Osteoblast (primary cell): ENCODE measurements around the gene MTCL1. TPM values are rescaled to one million over a fixed set of nuclear protein-coding genes. Genes with fewer than 3 reads are reported as not detected.
A peak's percentile ranks its signal among the peaks of the same experiment; 100 is the strongest.

Experiments
- DNase-seq: peaks from one replicate; pipeline ENCODE4 v3.0.0; 2011; ENCODE audit warnings: low spot score, mixed read lengths; ENCODE audit not compliant: insufficient read length; ENCODE audit errors: missing footprints
- H2AFZ ChIP-seq: 2 replicates; pipeline ENCODE4 v1.6.0; 2011; ENCODE audit warnings: mild to moderate bottlenecking, low read length
- H3K27ac ChIP-seq: 2 replicates; pipeline ENCODE4 v1.5.1; 2011; ENCODE audit warnings: mild to moderate bottlenecking, low read depth, low read length, moderate library complexity
- H3K27me3 ChIP-seq: 2 replicates; pipeline ENCODE4 v1.6.0; 2012; ENCODE audit warnings: mild to moderate bottlenecking, control low read depth, inconsistent platforms, low read length, moderate library complexity; ENCODE audit not compliant: insufficient read depth
- H3K36me3 ChIP-seq: 2 replicates; pipeline ENCODE4 v1.5.1; 2011; ENCODE audit warnings: mild to moderate bottlenecking, low read length, control low read depth, moderate library complexity; ENCODE audit not compliant: insufficient read depth
- H3K4me1 ChIP-seq: 2 replicates; pipeline ENCODE4 v1.5.1; 2011; ENCODE audit warnings: mild to moderate bottlenecking, low read length, control low read depth, moderate library complexity; ENCODE audit not compliant: insufficient read depth
- H3K4me2 ChIP-seq: 2 replicates; pipeline ENCODE4 v1.6.0; 2011; ENCODE audit warnings: mild to moderate bottlenecking, low read length; ENCODE audit not compliant: insufficient read depth
- H3K4me3 ChIP-seq: fragments of 200-600 bp; sonication (generic); 3 replicates; pipeline ENCODE4 v1.5.1; 2012; ENCODE audit warnings: mild to moderate bottlenecking, low read length, inconsistent platforms; ENCODE audit not compliant: insufficient read depth
- H3K79me2 ChIP-seq: 2 replicates; pipeline ENCODE4 v1.6.0; 2012; ENCODE audit warnings: mild to moderate bottlenecking, low read length, control low read depth, inconsistent platforms; ENCODE audit not compliant: insufficient read depth
- H3K9me3 ChIP-seq: 2 replicates; pipeline ENCODE4 v1.5.1; 2011; ENCODE audit warnings: low read depth, low read length, control low read depth
- H4K20me1 ChIP-seq: 2 replicates; pipeline ENCODE4 v1.6.0; 2012; ENCODE audit warnings: mild to moderate bottlenecking, low read length, control low read depth; ENCODE audit not compliant: insufficient read depth
- total RNA-seq: library from RNA; depleted of rRNA; stranded (reverse); fragments of >200 nt; gene quantifications from 2 replicates; pipeline ENCODE4 v1.2.3, GENCODE V29; 2012
- TF ChIP-seq, protein P1 (sequence below): IDR thresholded peaks from 2 replicates; pipeline ENCODE4 v1.5.1; 2011; ENCODE audit warnings: mild to moderate bottlenecking, low read depth, low read length, moderate library complexity; ENCODE audit errors: extremely low read depth

The MTCL1 gene
- total RNA-seq, 1 donor: 38.0 TPM

DNA sequence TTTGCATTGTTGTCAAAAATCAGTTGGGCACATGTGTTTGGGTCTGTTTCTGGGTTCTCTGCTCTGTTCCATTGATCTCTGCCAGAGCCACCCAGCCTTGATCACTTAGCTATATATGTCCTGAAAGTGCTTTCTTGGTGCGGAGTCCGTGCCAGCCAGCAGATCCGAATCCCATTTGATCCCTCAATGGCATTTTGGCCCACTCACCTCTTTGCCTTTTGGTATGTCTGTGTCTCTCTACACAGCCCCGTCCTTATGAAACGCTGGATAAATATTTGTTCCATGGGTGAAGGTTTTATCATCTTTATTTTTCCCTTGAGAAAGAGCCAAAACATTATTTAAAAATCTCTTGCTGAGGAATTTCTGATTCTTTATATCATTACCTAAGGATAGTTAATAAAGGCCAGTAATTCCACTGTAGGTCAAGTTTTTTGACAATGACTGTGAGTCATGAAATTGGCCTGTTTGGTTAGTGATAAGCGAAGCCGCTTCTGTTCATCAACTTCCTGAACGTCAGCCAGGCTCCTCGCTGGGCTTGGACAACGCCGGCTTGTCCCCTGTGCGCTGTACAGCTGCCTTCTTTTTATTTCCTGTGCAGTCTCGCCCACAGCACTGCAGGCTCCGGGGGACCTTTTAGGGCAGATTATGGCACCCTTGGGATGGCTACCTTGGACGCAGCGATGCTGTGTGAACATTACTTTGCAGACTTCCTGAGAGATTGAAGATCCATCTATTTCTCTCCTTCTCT lies 24.9 kb downstream of the MTCL1 start:
- H3K27ac ChIP-seq: peak overlapping the region; percentile 81
- TF ChIP-seq, protein P1, sequence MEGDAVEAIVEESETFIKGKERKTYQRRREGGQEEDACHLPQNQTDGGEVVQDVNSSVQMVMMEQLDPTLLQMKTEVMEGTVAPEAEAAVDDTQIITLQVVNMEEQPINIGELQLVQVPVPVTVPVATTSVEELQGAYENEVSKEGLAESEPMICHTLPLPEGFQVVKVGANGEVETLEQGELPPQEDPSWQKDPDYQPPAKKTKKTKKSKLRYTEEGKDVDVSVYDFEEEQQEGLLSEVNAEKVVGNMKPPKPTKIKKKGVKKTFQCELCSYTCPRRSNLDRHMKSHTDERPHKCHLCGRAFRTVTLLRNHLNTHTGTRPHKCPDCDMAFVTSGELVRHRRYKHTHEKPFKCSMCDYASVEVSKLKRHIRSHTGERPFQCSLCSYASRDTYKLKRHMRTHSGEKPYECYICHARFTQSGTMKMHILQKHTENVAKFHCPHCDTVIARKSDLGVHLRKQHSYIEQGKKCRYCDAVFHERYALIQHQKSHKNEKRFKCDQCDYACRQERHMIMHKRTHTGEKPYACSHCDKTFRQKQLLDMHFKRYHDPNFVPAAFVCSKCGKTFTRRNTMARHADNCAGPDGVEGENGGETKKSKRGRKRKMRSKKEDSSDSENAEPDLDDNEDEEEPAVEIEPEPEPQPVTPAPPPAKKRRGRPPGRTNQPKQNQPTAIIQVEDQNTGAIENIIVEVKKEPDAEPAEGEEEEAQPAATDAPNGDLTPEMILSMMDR: no peak
- H3K36me3 ChIP-seq: peaks cover 15% of the 10 kb centered on the region
- peak overlapping the region; percentile 59 for H3K4me2 ChIP-seq
- H3K4me3 ChIP-seq: peak overlapping the region; percentile 47
- peaks cover 8% of the 10 kb centered on the region for H3K4me1 ChIP-seq
- H2AFZ ChIP-seq: no peak overlapping the region
- DNase-seq: peak; percentile 95
- no peaks in the 10 kb centered on the region for H3K27me3 ChIP-seq
- no peaks in the 10 kb centered on the region for H3K9me3 ChIP-seq
- peaks cover 44% of the 10 kb centered on the region for H3K79me2 ChIP-seq
- H4K20me1 ChIP-seq: no peaks in the 10 kb centered on the region

DNA sequence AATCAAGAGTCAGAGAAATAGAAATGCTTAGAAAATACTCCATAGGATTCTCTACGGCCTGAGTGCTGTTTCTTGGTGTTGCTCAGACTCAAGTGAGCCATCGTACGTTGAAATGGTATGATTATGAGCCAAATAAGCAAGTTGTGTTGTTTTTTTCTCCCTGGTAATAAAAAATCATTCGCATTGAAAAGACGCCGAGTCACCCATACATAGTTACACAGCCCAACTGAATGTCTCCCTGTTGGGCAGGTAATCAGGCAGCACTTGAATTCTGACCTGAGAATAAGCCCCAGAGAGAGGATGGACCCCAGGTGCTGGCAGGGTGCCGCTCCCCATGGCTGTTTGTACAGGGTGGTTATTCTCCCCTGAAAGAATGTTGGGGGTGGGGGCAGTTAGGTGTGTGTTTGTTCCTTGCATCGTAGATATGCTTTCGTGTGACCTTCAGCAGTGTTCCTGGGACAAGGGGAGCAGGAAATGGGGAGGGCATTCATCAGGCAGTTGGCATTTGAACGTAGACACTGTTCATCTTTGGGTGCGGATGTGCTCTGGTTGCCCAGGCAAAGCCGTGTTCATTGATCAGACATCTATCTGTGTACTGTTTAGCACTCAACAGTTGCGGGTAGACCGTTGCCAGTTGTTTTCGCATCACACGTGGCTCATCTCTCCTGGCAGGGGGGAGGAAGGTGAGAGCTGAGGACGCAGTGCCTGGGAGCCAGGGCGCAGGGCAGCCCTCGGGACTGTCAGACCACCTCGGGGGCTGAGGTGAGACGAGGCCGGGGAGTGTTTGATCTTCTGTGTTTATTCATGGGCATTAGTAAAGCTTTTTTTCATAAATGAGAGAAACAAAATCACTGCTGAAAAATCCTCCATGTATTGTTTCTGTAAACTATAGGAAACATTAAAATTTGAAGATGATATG lies 27.3 kb downstream of the MTCL1 start:
- DNase-seq: no peak
- H3K27ac ChIP-seq: no peak overlapping the region
- no peaks in the 10 kb centered on the region for H4K20me1 ChIP-seq
- H3K9me3 ChIP-seq: no peaks in the 10 kb centered on the region
- TF ChIP-seq, protein P1: no peak
- H3K79me2 ChIP-seq: peaks cover 43% of the 10 kb centered on the region
- H2AFZ ChIP-seq: no peak overlapping the region
- no peak overlapping the region for H3K4me2 ChIP-seq
- no peaks in the 10 kb centered on the region for H3K27me3 ChIP-seq
- no peak overlapping the region for H3K4me3 ChIP-seq
- peaks cover 20% of the 10 kb centered on the region for H3K36me3 ChIP-seq
- H3K4me1 ChIP-seq: peaks cover 8% of the 10 kb centered on the region

DNA sequence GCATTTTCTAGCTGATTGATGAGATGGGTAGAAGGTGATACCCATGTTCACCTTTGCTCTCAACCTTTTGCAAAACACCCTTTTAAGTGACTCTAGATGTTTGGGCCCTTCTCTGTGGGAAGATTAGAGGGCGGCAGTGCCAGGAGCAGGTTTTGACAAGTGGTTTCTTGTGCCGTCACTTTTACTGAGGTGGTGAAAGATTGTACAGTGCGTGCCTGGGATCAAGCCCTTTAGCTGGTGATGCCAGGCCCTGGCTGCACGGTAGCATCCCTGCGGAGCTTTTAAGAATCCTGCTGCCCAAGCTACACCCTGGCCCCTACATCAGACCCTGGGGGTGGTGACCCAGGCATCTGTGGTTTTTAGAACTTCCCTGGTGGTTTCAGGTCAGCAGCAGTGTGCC lies 29.1 kb downstream of the MTCL1 start:
- Histone ChIP-seq H3K27me3 (no peaks in the 10 kb centered on the region), H3K79me2 (peaks cover 50% of the 10 kb centered on the region), H3K4me3 (no peak overlapping the region), H3K9me3 (no peaks in the 10 kb centered on the region), H3K4me1 (peaks cover 8% of the 10 kb centered on the region), H4K20me1 (peaks cover 2% of the 10 kb centered on the region), H2AFZ (no peak overlapping the region), H3K4me2 (no peak overlapping the region), H3K27ac (no peak overlapping the region), H3K36me3 (peaks cover 21% of the 10 kb centered on the region)
- no peak for DNase-seq
- TF ChIP-seq, protein P1: no peak

DNA sequence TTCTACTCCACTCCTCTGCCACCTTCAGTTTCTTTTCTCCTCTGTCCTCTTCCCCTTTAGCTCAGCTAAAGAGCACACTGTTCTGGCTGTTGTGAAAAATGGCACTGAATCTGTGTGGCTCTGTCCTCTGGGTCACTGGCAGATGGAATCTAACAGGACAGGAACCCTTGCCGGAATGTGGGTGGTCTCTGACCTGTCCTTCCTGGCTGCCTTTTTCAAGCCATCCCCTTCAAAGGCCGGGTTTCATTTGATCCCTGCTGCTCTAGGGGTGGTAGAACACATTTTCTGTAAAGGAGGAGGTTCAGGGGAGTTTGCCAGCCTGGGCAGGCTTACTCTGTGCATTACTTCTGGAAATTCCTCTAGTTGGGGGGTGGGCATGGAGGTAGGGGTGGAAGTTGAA lies 29.9 kb downstream of the MTCL1 start:
- peaks cover under 1% of the 10 kb centered on the region for H3K4me1 ChIP-seq
- peaks cover 21% of the 10 kb centered on the region for H3K36me3 ChIP-seq
- peaks cover 50% of the 10 kb centered on the region for H3K79me2 ChIP-seq
- no peak overlapping the region for H3K27ac ChIP-seq
- H2AFZ ChIP-seq: no peak overlapping the region
- DNase-seq: no peak
- H3K9me3 ChIP-seq: no peaks in the 10 kb centered on the region
- no peaks in the 10 kb centered on the region for H3K27me3 ChIP-seq
- H3K4me3 ChIP-seq: no peak overlapping the region
- TF ChIP-seq, protein P1: no peak
- H3K4me2 ChIP-seq: no peak overlapping the region
- peaks cover 2% of the 10 kb centered on the region for H4K20me1 ChIP-seq
